HG02763 (cell line): ENCODE data around the gene PLPP2.

Source experiments
- ATAC-seq: cut with Tn5 transposase; IDR thresholded peaks from one replicate; pipeline ENCODE4 v1.9.1; 2021; ENCODE audit warnings: mild to moderate bottlenecking, moderate library complexity; ENCODE audit not compliant: unreplicated experiment

The PLPP2 gene

GRCh38 chr19:294341-294945 lies 3.2 kb upstream of the PLPP2 start:
- no peak for ATAC-seq

- ATAC-seq, result no peak
These were observed 2.4 kb upstream of the PLPP2 start for GRCh38 chr19:293436-294110.

GRCh38 chr19:292951-293350 lies 1.7 kb upstream of the PLPP2 start:
- no peak for ATAC-seq

- no peak for ATAC-seq
These were observed 1.2 kb upstream of the PLPP2 start for GRCh38 chr19:292281-292884.

- ATAC-seq, result no peak
These were observed 518 bp upstream of the PLPP2 start for GRCh38 chr19:291561-292280.

GRCh38 chr19:290372-291005 lies 714 bp downstream of the PLPP2 start:
- ATAC-seq, result no peak

GRCh38 chr19:289651-290371 lies 1.4 kb downstream of the PLPP2 start:
- ATAC-seq, result no peak

- no peak for ATAC-seq
These were observed 2.3 kb downstream of the PLPP2 start for GRCh38 chr19:288911-289310.

GRCh38 chr19:287381-287871 lies 3.8 kb downstream of the PLPP2 start:
- ATAC-seq, result no peak

- ATAC-seq, result no peak
These were observed 7.8 kb downstream of the PLPP2 start for GRCh38 chr19:283395-283794.

- no peak for ATAC-seq
These were observed 8.7 kb downstream of the PLPP2 start for GRCh38 chr19:282501-282900.

GRCh38 chr19:281992-282391 lies 9.2 kb downstream of the PLPP2 start:
- ATAC-seq, result no peak

- no peak for ATAC-seq
These were observed 9.9 kb downstream of the PLPP2 start for GRCh38 chr19:281156-281853.

GRCh38 chr19:280541-281009 lies 10.6 kb downstream of the PLPP2 start:
- no peak for ATAC-seq

GRCh38 chr19:279656-280055 lies 11.5 kb downstream of the PLPP2 start:
- no peak for ATAC-seq

- no peak for ATAC-seq
These were observed 12.0 kb downstream of the PLPP2 start for GRCh38 chr19:279231-279630.

GRCh38 chr19:277581-278165 lies 13.5 kb downstream of the PLPP2 start:
- no peak for ATAC-seq

GRCh38 chr19:277131-277530 lies 14.1 kb downstream of the PLPP2 start:
- no peak for ATAC-seq

- ATAC-seq, result no peak
These were observed 15.1 kb downstream of the PLPP2 start for GRCh38 chr19:275958-276646.
